T-helper 1 cell treated with Interleukin-12 subunit alpha and Interleukin-12 subunit beta and Interleukin-4 antibody, amounts not matched to agents 30 μg/mL and 1 μg/mL, for 36 hours (primary cell): Measurements from ENCODE around the gene AKR1B15.

ENCODE experiments used
- H3K27ac Mint-ChIP-seq: one replicate; pipeline ENCODE4 v1.8.0; 2021; ENCODE audit warnings: mild to moderate bottlenecking, mixed read lengths
- H3K27me3 Mint-ChIP-seq: one replicate; pipeline ENCODE4 v1.8.0; 2021; ENCODE audit warnings: low read depth, mixed read lengths
- H3K36me3 Mint-ChIP-seq: one replicate; pipeline ENCODE4 v1.8.0; 2021; ENCODE audit warnings: low read depth, mixed read lengths
- H3K4me1 Mint-ChIP-seq: one replicate; pipeline ENCODE4 v1.8.0; 2021; ENCODE audit warnings: low read depth, mixed read lengths
- H3K4me3 Mint-ChIP-seq: one replicate; pipeline ENCODE4 v1.8.0; 2021; ENCODE audit warnings: mild to moderate bottlenecking, moderate library complexity, mixed read lengths
- H3K9me3 Mint-ChIP-seq: one replicate; pipeline ENCODE4 v1.8.0; 2021; ENCODE audit warnings: mixed read lengths

AKR1B15 gene

DNA sequence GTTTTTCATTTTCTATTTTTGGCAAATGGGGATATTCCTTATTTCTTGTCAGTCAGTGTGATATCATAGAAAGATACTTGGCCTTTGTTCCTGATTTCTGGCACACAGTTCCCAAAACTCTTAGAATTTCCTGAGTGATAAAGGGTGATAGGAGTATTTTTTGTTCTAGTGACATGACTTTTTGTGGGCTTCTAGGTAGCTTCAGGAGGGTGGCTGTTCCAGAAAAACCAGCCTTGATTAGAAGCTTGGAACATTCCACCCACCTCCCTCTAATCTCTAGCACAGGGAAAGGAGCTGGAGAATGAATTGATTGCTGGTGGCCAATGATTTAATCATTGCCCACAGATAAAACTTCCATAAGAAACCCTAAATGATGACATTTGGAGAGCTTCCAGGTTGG lies 80.5 kb downstream of the AKR1B15 start:
- Mint-ChIP-seq H3K36me3 (no peaks in the 10 kb centered on the region), H3K9me3 (no peaks in the 10 kb centered on the region), H3K4me1 (peaks cover 2% of the 10 kb centered on the region), H3K4me3 (no peak overlapping the region), H3K27me3 (peaks cover 34% of the 10 kb centered on the region), H3K27ac (no peak overlapping the region)
